Dendritic cell treated with granulocyte-macrophage colony-stimulating factor and Interleukin-4, amounts not matched to agents 40 ng/mL and 50 ng/mL, for 4 days (primary cell): Measurements from ENCODE around the gene MORN5.

ENCODE experiments used
- H3K27ac Mint-ChIP-seq: one replicate; pipeline ENCODE4 v1.8.0; 2022; ENCODE audit warnings: mild to moderate bottlenecking, mixed read lengths
- H3K27me3 Mint-ChIP-seq: one replicate; pipeline ENCODE4 v1.8.0; 2022; ENCODE audit warnings: mild to moderate bottlenecking, mixed read lengths
- H3K36me3 Mint-ChIP-seq: one replicate; pipeline ENCODE4 v1.8.0; 2022; ENCODE audit warnings: low read depth, mixed read lengths
- H3K4me1 Mint-ChIP-seq: one replicate; pipeline ENCODE4 v1.8.0; 2022; ENCODE audit warnings: low read depth, mixed read lengths
- H3K4me3 Mint-ChIP-seq: one replicate; pipeline ENCODE4 v1.8.0; 2022; ENCODE audit warnings: mild to moderate bottlenecking, moderate library complexity, mixed read lengths
- H3K9me3 Mint-ChIP-seq: one replicate; pipeline ENCODE4 v1.8.0; 2022; ENCODE audit warnings: mixed read lengths
- intact Hi-C: fragments of 100-400 bp; cut with micrococcal nuclease; formaldehyde crosslinking; loops from one replicate; pipeline ENCODE4 v1.15.0; 2022

MORN5 gene

GRCh38 chr9:122197882-122198281 lies 38.2 kb downstream of the MORN5 start:
- intact Hi-C loops, result no loop called here
- no peaks in the 10 kb centered on the region for H3K4me1 Mint-ChIP-seq
- no peaks in the 10 kb centered on the region for H3K9me3 Mint-ChIP-seq
- H3K27ac Mint-ChIP-seq, result no peak overlapping the region
- no peaks in the 10 kb centered on the region for H3K36me3 Mint-ChIP-seq
- no peak overlapping the region for H3K4me3 Mint-ChIP-seq
- peaks cover 3% of the 10 kb centered on the region for H3K27me3 Mint-ChIP-seq

DNA sequence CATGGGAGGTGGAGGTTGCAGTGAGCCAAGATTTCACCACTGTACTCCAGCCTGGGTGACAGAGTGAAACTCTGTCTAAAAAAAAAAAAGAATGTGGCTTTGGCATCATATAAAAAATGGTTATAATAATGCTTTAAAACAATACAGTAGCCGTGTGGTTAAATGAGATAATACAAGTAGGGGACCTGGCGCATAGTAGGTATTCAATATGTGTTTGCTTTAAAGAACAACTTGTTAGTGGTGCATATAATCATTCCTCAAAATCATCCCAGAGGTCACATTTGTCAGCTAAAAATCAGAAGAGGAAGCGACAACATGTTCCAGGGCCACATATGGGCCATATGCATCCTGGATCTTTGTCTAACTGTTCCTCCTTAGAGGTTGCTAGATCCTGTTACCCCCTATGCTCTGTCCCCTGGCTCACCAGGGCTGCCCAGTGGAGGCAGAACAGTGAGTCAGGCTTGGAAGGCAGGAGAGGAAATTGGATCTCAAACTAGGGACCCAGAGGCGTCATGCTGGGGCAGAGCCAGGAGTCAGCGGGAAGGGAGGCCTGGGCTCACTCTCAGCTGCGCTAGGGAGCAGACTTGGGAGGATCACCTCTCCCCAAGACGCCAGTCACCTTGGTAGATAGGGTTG lies 41.4 kb downstream of the MORN5 start:
- no peak overlapping the region for H3K4me3 Mint-ChIP-seq
- H3K27ac Mint-ChIP-seq, result no peak overlapping the region
- H3K27me3 Mint-ChIP-seq, result peaks cover 3% of the 10 kb centered on the region
- H3K4me1 Mint-ChIP-seq, result no peaks in the 10 kb centered on the region
- H3K9me3 Mint-ChIP-seq, result no peaks in the 10 kb centered on the region
- intact Hi-C loops, result no loop called here
- no peaks in the 10 kb centered on the region for H3K36me3 Mint-ChIP-seq

- no peaks in the 10 kb centered on the region for H3K9me3 Mint-ChIP-seq
- no peaks in the 10 kb centered on the region for H3K4me1 Mint-ChIP-seq
- peaks cover 3% of the 10 kb centered on the region for H3K27me3 Mint-ChIP-seq
- H3K4me3 Mint-ChIP-seq, result no peak overlapping the region
- H3K36me3 Mint-ChIP-seq, result no peaks in the 10 kb centered on the region
- intact Hi-C loops, result no loop called here
- no peak overlapping the region for H3K27ac Mint-ChIP-seq
Observed at GRCh38 chr9:122201641-122202040, 41.9 kb downstream of the MORN5 start.

- Mint-ChIP-seq H3K36me3 (no peaks in the 10 kb centered on the region), H3K4me3 (no peak overlapping the region), H3K27me3 (peaks cover 3% of the 10 kb centered on the region), H3K27ac (no peak overlapping the region), H3K9me3 (no peaks in the 10 kb centered on the region), H3K4me1 (no peaks in the 10 kb centered on the region)
- intact Hi-C loops, result no loop called here
Observed at GRCh38 chr9:122202111-122202510, 42.4 kb downstream of the MORN5 start.

GRCh38 chr9:122204055-122204454 lies 44.3 kb downstream of the MORN5 start:
- Mint-ChIP-seq H3K36me3 (no peaks in the 10 kb centered on the region), H3K4me1 (no peaks in the 10 kb centered on the region), H3K4me3 (no peak overlapping the region), H3K27ac (no peak overlapping the region), H3K27me3 (no peaks in the 10 kb centered on the region), H3K9me3 (no peaks in the 10 kb centered on the region)
- intact Hi-C loops, result no loop called here

DNA sequence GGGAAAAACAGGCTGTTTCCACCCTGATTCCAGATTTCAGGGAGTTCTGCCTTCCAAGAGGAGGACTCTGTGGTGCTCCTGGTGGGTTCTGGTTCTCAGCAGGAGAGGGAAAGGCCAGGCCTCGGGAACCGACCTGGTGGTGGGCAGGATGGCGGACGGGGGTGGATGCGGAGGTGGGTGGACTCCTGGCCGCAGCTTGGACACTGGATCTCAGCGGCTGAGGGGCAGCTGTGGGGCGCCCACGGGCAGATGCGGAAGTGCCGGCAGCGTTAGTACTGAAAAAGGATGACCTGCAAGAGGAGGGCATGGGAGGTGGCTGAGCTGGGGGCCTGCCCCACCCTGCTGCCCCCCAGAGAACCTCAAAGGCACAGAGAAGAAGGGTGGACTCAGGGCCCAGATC lies 44.8 kb downstream of the MORN5 start:
- Mint-ChIP-seq H3K4me3 (no peak overlapping the region), H3K27ac (no peak overlapping the region), H3K27me3 (no peaks in the 10 kb centered on the region), H3K4me1 (no peaks in the 10 kb centered on the region), H3K36me3 (no peaks in the 10 kb centered on the region), H3K9me3 (no peaks in the 10 kb centered on the region)
- intact Hi-C loops, result no loop called here

DNA sequence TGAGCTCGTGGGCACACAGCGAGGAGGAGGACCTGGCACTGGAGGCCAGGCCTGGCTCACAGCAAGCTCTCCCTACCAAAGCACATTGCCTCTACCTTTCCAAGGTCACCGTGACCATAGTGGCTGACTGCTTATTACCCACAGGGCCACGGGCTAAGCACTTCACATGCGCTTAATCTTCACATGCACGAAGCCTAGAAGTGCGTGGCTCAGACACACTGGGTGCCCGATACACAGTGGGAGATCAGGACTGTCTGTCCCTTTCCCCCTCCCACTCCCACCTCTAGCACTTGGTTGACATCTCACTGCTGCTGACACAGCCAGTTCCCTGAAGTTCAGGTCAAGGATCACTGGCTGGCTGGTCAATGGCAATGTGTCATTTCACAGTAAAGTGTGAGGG lies 45.5 kb downstream of the MORN5 start:
- no peaks in the 10 kb centered on the region for H3K9me3 Mint-ChIP-seq
- H3K27ac Mint-ChIP-seq, result no peak overlapping the region
- intact Hi-C loops, result no loop called here
- H3K4me3 Mint-ChIP-seq, result no peak overlapping the region
- no peaks in the 10 kb centered on the region for H3K36me3 Mint-ChIP-seq
- no peaks in the 10 kb centered on the region for H3K4me1 Mint-ChIP-seq
- H3K27me3 Mint-ChIP-seq, result no peaks in the 10 kb centered on the region

DNA sequence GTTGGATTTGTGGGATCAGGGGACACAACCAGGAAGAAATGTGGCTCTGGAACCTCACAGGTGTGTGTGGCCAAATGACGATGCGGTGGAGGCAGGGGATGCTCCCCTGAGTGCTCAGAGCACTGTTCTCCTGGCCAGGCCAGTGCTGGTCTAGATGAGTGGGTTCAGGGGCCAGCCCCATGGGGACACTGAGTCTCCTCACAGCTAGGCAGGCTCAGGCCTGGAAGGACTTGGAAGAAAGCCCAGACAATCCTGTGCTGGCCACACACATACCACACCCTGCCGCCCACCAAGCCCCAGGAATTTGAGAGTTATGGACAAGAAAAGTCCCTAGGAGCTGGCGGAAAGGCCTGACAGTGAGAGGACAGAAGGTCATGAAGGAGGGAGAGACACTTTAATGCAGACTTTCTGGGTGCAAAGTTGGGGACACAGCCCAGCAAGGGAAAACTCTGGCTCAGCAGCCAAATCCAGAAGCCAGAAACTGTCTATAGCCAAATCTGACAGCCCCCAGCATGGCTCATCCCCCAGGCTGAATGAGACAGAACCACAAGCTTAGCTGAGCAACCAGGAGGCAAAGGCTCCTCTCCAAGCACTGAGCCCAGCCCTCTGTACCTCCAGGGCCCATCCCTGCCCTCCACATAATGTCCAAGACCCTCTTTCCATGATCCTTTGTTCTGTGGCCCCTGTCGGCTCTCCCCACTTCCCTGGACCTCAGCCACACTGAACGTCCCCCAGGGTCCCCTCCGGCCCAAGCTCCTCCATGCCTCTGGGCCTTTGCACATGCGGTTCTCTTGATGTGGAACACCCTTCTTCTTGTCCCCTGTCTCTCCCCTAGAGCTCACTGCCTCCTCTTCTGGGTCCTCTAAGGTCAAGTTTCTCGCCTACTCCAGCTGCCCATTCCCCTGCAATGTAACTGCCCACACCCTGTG lies 46.7 kb downstream of the MORN5 start:
- Mint-ChIP-seq H3K4me1 (no peaks in the 10 kb centered on the region), H3K27ac (no peak overlapping the region), H3K4me3 (no peak overlapping the region), H3K36me3 (no peaks in the 10 kb centered on the region), H3K9me3 (no peaks in the 10 kb centered on the region), H3K27me3 (peaks cover under 1% of the 10 kb centered on the region)
- intact Hi-C loops, result no loop called here

DNA sequence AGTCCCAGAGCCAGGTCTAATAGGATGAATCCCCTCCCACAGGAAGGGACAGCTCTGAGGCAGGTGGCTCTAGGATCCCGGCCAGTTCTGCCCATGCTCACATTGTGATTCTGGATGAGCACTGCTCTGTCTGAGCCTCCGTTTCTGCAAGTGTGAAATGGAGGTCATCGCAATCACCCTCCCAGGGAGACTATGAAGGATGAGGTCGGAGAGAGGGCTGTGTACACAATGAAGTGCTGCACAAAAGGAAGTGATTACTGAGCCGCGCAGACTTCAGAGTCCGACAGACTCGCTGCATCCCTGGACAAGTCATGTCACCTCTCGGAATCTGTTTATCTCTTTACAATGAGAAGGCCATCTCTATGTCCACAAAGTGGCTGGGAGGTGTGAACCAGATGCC lies 47.4 kb downstream of the MORN5 start:
- H3K36me3 Mint-ChIP-seq, result no peaks in the 10 kb centered on the region
- no peak overlapping the region for H3K4me3 Mint-ChIP-seq
- H3K27ac Mint-ChIP-seq, result no peak overlapping the region
- no peaks in the 10 kb centered on the region for H3K9me3 Mint-ChIP-seq
- peaks cover 7% of the 10 kb centered on the region for H3K27me3 Mint-ChIP-seq
- no peaks in the 10 kb centered on the region for H3K4me1 Mint-ChIP-seq
- intact Hi-C loops, result no loop called here

- H3K27ac Mint-ChIP-seq, result no peak overlapping the region
- no peaks in the 10 kb centered on the region for H3K36me3 Mint-ChIP-seq
- no peak overlapping the region for H3K4me3 Mint-ChIP-seq
- H3K4me1 Mint-ChIP-seq, result peaks cover 7% of the 10 kb centered on the region
- H3K9me3 Mint-ChIP-seq, result no peaks in the 10 kb centered on the region
- H3K27me3 Mint-ChIP-seq, result peaks cover 29% of the 10 kb centered on the region
- intact Hi-C loops, result no loop called here
Observed at GRCh38 chr9:122209451-122209850, 49.7 kb downstream of the MORN5 start.

DNA sequence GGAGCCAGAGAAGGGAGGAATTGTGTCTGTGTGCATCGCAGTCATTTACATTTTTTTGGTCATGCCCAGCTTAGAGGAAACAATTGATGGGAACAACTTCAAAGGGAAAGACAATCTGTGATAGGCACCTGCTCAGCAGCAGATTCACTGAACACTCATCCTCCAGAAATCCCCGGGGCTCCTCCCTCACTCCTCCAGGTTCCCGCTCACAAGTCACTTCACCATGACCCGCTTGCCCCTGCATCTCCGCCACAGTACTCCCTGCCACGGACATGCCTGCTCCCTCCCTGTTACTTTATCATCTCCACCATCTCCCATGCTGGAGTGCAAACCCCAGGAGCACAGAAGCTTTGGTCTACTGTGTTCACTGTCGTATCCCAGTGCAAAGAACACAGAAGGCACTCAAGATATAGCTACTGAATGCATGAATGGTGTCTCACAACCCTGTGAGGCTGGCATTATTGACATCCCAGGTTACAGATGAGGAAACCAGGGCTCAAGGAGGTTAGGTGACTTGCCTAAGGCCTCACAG lies 52.8 kb downstream of the MORN5 start:
- H3K9me3 Mint-ChIP-seq, result no peaks in the 10 kb centered on the region
- no peak overlapping the region for H3K27ac Mint-ChIP-seq
- intact Hi-C loops, result no loop called here
- peaks cover 58% of the 10 kb centered on the region for H3K27me3 Mint-ChIP-seq
- peaks cover 7% of the 10 kb centered on the region for H3K4me1 Mint-ChIP-seq
- H3K4me3 Mint-ChIP-seq, result no peak overlapping the region
- H3K36me3 Mint-ChIP-seq, result no peaks in the 10 kb centered on the region

- intact Hi-C loops, result no loop called here
- Mint-ChIP-seq H3K9me3 (no peaks in the 10 kb centered on the region), H3K27me3 (peaks cover 61% of the 10 kb centered on the region), H3K27ac (no peak overlapping the region), H3K36me3 (no peaks in the 10 kb centered on the region), H3K4me1 (peaks cover 9% of the 10 kb centered on the region), H3K4me3 (peak overlapping the region; percentile 51)
Observed at GRCh38 chr9:122213102-122213588, 53.4 kb downstream of the MORN5 start.

GRCh38 chr9:122213589-122214413 lies 54.1 kb downstream of the MORN5 start:
- Mint-ChIP-seq H3K9me3 (no peaks in the 10 kb centered on the region), H3K27me3 (peaks cover 67% of the 10 kb centered on the region), H3K4me1 (peaks cover 16% of the 10 kb centered on the region), H3K36me3 (no peaks in the 10 kb centered on the region), H3K4me3 (peak overlapping the region; percentile 51), H3K27ac (no peak overlapping the region)
- intact Hi-C loops, result no loop called here

DNA sequence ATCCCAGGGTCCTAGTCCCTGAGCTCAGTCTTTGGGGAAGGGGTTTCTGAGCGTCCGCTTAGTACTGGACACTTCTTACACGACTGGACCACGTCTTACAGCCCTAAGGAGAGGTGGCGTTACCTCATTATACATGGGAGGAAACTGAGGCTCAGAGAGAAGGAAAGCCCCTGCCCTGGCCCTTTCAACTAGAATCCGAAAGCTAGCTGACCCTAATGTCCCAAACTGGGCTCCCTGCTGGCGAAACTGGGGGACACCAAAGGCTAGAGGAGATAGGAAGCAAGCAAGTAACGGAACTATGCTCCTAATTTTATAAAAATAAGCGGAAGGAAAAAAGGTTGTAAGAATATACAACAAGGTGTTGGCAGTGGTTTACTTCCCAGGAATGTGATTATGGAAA lies 54.8 kb downstream of the MORN5 start:
- Mint-ChIP-seq H3K9me3 (no peaks in the 10 kb centered on the region), H3K36me3 (no peaks in the 10 kb centered on the region), H3K4me3 (no peak overlapping the region), H3K27ac (no peak overlapping the region), H3K27me3 (peaks cover 74% of the 10 kb centered on the region), H3K4me1 (peaks cover 23% of the 10 kb centered on the region)
- intact Hi-C loops, result no loop called here
